HUES64 (cell line): Measurements from ENCODE around the gene EPHB4.

Experiments used
- H3K27ac ChIP-seq: 2 replicates; pipeline ENCODE4 v1.7.0; 2013; ENCODE audit warnings: low read depth, low read length, inconsistent platforms
- H3K27me3 ChIP-seq: 2 replicates; pipeline ENCODE4 v1.6.1; 2013; ENCODE audit warnings: mild to moderate bottlenecking, low read length; ENCODE audit not compliant: insufficient read depth
- H3K36me3 ChIP-seq: 2 replicates; pipeline ENCODE4 v1.6.1; 2013; ENCODE audit warnings: mild to moderate bottlenecking, low read length; ENCODE audit not compliant: insufficient read depth
- H3K4me1 ChIP-seq: 2 replicates; pipeline ENCODE4 v1.6.1; 2013; ENCODE audit warnings: mild to moderate bottlenecking, low read length, moderate library complexity; ENCODE audit not compliant: insufficient read depth
- H3K4me3 ChIP-seq: 2 replicates; pipeline ENCODE4 v1.5.1; 2013; ENCODE audit warnings: mild to moderate bottlenecking, low read length, moderate library complexity
- H3K9ac ChIP-seq: 2 replicates; pipeline ENCODE4 v1.6.1; 2013; ENCODE audit warnings: mild to moderate bottlenecking, low read depth, low read length
- H3K9me3 ChIP-seq: 2 replicates; pipeline ENCODE4 v1.6.1; 2013; ENCODE audit warnings: low read depth, low read length; ENCODE audit not compliant: insufficient read depth
- WGBS: fragments of 150-250, 120-280 bp; methylation state at CpG from one replicate; pipeline ENCODE4 v1.1.7; 2013; ENCODE audit warnings: missing lambda C conversion rate; 5-methylcytosine and 5-hydroxymethylcytosine counted together

The EPHB4 gene

GRCh38 chr7:100799037-100799896, 28.1 kb downstream of the EPHB4 start:
- Histone ChIP-seq H3K27me3 (no peaks in the 10 kb centered on the region), H3K4me3 (no peak overlapping the region), H3K36me3 (peaks cover 24% of the 10 kb centered on the region), H3K9ac (no peak overlapping the region), H3K27ac (no peak overlapping the region), H3K4me1 (peaks cover 21% of the 10 kb centered on the region; the same call in 1 of the 2 replicates), H3K9me3 (no peaks in the 10 kb centered on the region)
- 38% methylated on average over 14 of the region's 14 CpGs for WGBS

DNA sequence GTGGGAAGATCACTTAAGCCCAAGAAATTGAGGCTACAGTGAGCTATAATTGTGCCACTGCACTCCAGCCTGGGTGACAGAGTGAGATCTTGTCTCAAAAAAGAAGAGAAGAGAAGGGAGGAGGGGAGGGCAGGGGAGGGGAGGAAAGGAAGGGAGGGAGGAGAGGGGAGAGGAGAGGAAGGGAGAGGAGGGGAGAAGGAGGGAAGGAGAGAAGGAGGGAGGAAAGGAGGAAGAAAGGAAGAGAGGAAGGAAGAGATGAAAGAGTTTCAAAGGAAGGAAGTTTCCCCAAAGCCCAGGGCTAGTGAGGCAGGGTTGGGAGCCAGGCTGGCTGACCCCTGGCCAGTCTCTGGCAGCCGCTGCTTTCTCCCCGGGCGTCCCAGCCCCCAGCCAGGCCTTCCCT, 32.6 kb downstream of the EPHB4 start:
- H3K9ac ChIP-seq, result no peak overlapping the region
- no peak overlapping the region for H3K4me3 ChIP-seq
- 24% methylated on average over 3 of the region's 3 CpGs for WGBS
- no peaks in the 10 kb centered on the region for H3K36me3 ChIP-seq
- H3K27me3 ChIP-seq, result no peaks in the 10 kb centered on the region
- H3K27ac ChIP-seq, result no peak overlapping the region
- no peaks in the 10 kb centered on the region for H3K9me3 ChIP-seq
- H3K4me1 ChIP-seq, result peaks cover 9% of the 10 kb centered on the region

- WGBS, result 49% methylated on average over 18 of the region's 18 CpGs
- Histone ChIP-seq H3K4me1 (peaks cover 7% of the 10 kb centered on the region; the same call in 1 of the 2 replicates), H3K9me3 (no peaks in the 10 kb centered on the region), H3K4me3 (no peak overlapping the region), H3K27me3 (no peaks in the 10 kb centered on the region), H3K36me3 (no peaks in the 10 kb centered on the region), H3K9ac (no peak overlapping the region), H3K27ac (peak overlapping the region; percentile 13; the same call in 1 of the 2 replicates)
Observed at GRCh38 chr7:100793806-100794660, 33.3 kb downstream of the EPHB4 start.

GRCh38 chr7:100791881-100792666, 35.2 kb downstream of the EPHB4 start:
- 89% methylated on average over 26 of the region's 26 CpGs for WGBS
- Histone ChIP-seq H3K36me3 (no peaks in the 10 kb centered on the region), H3K9me3 (no peaks in the 10 kb centered on the region), H3K27me3 (no peaks in the 10 kb centered on the region), H3K9ac (no peak overlapping the region), H3K4me3 (no peak overlapping the region), H3K27ac (no peak overlapping the region), H3K4me1 (peaks cover 7% of the 10 kb centered on the region; the same call in 1 of the 2 replicates)

GRCh38 chr7:100789055-100789454, 38.3 kb downstream of the EPHB4 start:
- Histone ChIP-seq H3K9me3 (no peaks in the 10 kb centered on the region), H3K27ac (no peak overlapping the region), H3K27me3 (no peaks in the 10 kb centered on the region), H3K36me3 (no peaks in the 10 kb centered on the region), H3K9ac (no peak overlapping the region), H3K4me1 (peaks cover under 1% of the 10 kb centered on the region; the same call in 1 of the 2 replicates), H3K4me3 (no peak overlapping the region)
- WGBS, result 53% methylated on average over 9 of the region's 9 CpGs

GRCh38 chr7:100786323-100786722, 41.0 kb downstream of the EPHB4 start:
- Histone ChIP-seq H3K4me1 (no peaks in the 10 kb centered on the region), H3K27ac (no peak overlapping the region), H3K27me3 (no peaks in the 10 kb centered on the region), H3K4me3 (no peak overlapping the region), H3K36me3 (no peaks in the 10 kb centered on the region), H3K9me3 (no peaks in the 10 kb centered on the region), H3K9ac (no peak overlapping the region)
- 91% methylated on average over 1 of the region's 1 CpG for WGBS

GRCh38 chr7:100785878-100786277, 41.4 kb downstream of the EPHB4 start:
- Histone ChIP-seq H3K36me3 (no peaks in the 10 kb centered on the region), H3K9ac (no peak overlapping the region), H3K27ac (no peak overlapping the region), H3K27me3 (no peaks in the 10 kb centered on the region), H3K4me1 (no peaks in the 10 kb centered on the region), H3K9me3 (no peaks in the 10 kb centered on the region), H3K4me3 (no peak overlapping the region)
- WGBS, result 52% methylated on average over 17 of the region's 17 CpGs

- H3K27ac ChIP-seq, result no peak overlapping the region
- H3K4me1 ChIP-seq, result no peaks in the 10 kb centered on the region
- 100% methylated on average over 2 of the region's 2 CpGs for WGBS
- H3K9me3 ChIP-seq, result no peaks in the 10 kb centered on the region
- no peaks in the 10 kb centered on the region for H3K27me3 ChIP-seq
- H3K9ac ChIP-seq, result no peak overlapping the region
- no peaks in the 10 kb centered on the region for H3K36me3 ChIP-seq
- H3K4me3 ChIP-seq, result no peak overlapping the region
Observed at GRCh38 chr7:100783804-100784203, 43.5 kb downstream of the EPHB4 start.

- Histone ChIP-seq H3K27ac (no peak overlapping the region), H3K4me1 (no peaks in the 10 kb centered on the region), H3K27me3 (no peaks in the 10 kb centered on the region), H3K9me3 (no peaks in the 10 kb centered on the region), H3K4me3 (no peak overlapping the region), H3K36me3 (no peaks in the 10 kb centered on the region), H3K9ac (no peak overlapping the region)
- WGBS, result 75% methylated on average over 7 of the region's 7 CpGs
Observed at GRCh38 chr7:100781255-100781654, 46.1 kb downstream of the EPHB4 start.

DNA sequence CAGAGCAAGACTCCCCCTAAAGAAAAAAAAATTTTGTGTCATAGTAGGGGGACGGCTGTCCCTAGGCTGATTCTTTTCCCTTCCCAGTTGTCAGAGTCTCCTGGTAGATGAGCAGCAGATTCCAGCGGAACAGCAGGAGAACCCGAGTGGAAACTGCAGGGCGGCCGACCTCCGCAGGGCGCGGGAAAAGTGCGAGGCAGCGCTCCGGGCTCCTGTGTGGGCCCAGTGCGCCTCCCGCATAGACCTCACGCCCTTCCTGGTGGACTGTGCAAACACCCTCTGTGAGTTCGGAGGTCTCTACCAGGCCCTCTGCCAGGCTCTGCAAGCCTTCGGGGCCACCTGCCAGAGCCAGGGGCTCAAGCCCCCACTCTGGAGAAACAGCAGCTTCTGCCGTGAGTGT, 48.0 kb downstream of the EPHB4 start:
- no peaks in the 10 kb centered on the region for H3K27me3 ChIP-seq
- WGBS, result 88% methylated on average over 17 of the region's 17 CpGs
- H3K4me1 ChIP-seq, result no peaks in the 10 kb centered on the region
- H3K9ac ChIP-seq, result no peak overlapping the region
- H3K36me3 ChIP-seq, result no peaks in the 10 kb centered on the region
- H3K4me3 ChIP-seq, result no peak overlapping the region
- H3K9me3 ChIP-seq, result no peaks in the 10 kb centered on the region
- no peak overlapping the region for H3K27ac ChIP-seq
